GM19238 (cell line): ENCODE data around the gene GTPBP4.
"Not testable (repeated sequence)": the region's sequence is repeated elsewhere in the genome, so short reads cannot be mapped to it uniquely, and the experiment has no call there.

ENCODE experiments used
- DNase-seq: peaks from one replicate; pipeline ENCODE4 v3.0.0; 2011; ENCODE audit warnings: low spot score; ENCODE audit not compliant: insufficient read length

GTPBP4 gene

GRCh38 chr10:1024103-1024502 is 35.9 kb downstream of the GTPBP4 start:
- no peak for DNase-seq

GRCh38 chr10:1025683-1026082 is 37.4 kb downstream of the GTPBP4 start, which contains the start of gene IDI2:
Gene IDI2, minus strand, starts transcription at chr10:1025859. Its CDS starts 1,136 bp downstream, at chr10:1024723.
- no peak for DNase-seq

DNA sequence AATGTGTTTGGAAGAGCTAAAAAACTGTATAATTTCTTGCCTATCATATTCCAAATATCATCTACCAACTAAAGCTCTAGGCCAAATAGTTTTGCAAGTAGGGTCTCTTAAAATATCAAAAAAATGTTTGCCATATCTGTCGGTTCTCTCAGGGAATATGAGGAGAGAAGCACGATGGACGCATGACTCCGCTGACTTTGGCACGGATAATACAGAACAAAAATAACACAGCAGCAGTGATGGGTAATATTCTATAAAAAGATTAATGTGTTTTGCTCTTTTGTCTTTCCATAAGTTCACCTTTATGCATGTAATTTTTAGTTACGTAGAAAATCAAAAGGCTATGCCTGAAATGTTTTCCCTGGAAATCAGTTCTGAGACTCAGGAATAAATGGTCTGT is 38.3 kb downstream of the GTPBP4 start:
- DNase-seq, result no peak

- DNase-seq, result no peak
Observed at GRCh38 chr10:1029838-1030237, 41.6 kb downstream of the GTPBP4 start.

DNA sequence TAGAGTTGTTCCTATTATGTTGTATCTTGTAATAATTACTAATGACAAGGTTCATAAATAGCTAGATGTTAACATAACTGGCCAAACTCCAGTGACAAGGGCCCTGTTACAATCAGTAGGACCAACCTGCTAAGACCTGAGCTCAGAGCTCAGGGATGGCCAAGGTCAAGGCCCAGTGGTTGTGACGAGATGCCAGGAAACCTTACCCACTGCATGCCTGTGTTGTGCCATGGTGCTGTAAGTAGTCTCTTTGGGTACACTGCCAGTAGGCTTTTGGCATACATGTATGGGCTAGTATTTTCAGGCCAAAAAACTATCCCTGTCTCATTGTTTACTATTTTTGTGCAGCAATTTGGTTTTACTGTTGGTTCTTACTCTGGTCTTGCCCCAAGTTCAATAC is 45.4 kb downstream of the GTPBP4 start:
- DNase-seq, result no peak

DNA sequence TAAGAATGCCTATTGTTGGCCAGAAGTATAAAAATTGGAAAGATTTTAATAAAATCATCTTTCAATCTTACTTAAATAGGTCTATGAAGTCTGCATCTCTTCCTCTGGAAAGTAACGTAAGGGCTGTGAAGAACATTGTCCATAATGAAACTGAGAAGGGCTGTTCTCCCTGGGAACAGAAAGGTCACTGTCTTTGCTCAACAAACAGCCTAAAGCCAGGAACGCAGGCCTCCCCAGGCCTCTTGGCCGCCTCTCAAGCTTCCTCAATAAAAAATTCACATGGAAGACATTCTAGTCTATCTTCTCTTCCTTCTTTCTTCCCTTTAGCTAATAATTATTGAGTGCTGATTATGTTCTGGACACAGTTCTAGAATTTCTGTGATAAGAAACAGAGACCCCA is 46.5 kb downstream of the GTPBP4 start:
- no peak for DNase-seq

DNA sequence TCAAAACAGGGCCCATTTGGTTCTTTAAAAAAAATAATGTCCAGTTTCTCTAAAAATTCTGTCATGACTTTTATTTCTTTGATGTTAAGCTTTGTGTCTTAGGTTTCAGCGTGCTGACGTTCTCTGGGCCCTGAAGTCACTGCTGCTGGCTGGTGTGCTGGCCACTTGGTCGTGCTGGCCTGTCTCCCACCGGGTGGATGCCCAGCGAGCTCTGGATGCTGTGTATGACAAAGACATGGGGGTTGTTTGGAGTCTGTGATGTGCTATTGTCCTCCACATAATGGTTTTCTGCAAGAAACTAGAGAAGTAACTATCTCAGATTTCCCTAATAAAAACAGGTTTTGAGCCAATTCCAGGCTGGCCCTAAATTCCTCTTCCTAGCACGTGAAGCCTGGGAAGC is 47.0 kb downstream of the GTPBP4 start:
- DNase-seq, result no peak

DNA sequence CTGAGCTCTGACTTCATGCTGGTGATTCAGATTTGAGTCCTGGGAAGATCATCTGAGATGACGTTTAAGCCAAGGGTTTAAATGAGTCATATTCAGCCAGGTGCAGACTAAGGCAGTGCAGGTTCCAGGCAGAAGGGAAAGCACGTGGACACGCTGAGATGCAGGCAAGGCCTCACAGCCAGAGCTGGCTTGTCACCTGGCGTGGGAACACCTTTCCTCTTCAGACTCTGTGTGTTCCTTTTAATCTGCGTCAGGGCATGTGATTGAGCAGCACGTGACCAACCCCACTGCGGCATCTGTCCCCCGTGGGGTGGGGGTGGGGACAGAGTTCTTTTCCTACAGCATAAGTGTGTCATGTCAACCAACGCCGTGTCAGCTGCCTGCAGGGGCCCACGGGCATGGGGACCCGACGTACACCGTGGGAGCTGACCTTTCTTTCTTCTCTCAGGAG is 48.1 kb downstream of the GTPBP4 start:
- DNase-seq, result peak; percentile 28

GRCh38 chr10:1037098-1037497 is 48.9 kb downstream of the GTPBP4 start:
- DNase-seq, result no peak

- DNase-seq, result not testable (repeated sequence)
Observed at GRCh38 chr10:1038769-1039168, 50.5 kb downstream of the GTPBP4 start.

DNA sequence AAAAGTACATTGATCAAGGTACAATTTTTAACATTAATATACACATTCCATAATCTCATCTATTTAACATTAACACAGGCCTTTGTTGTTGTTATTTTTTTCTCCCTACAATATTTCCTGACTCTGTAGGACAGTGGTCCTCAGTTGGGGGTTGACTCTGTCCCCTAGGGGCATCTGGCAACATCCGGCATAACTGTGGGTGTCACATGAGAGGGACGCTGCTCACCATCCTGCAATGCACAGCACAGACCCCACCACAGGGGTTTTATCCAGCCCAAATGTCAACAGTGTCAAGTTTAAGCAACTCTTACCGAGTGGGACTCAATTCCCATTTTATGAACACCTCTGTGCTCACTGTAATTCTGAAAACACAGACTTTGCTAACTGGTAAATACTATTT is 51.9 kb downstream of the GTPBP4 start:
- no peak for DNase-seq

- no peak for DNase-seq
Observed at GRCh38 chr10:1041514-1041913, 53.3 kb downstream of the GTPBP4 start.

DNA sequence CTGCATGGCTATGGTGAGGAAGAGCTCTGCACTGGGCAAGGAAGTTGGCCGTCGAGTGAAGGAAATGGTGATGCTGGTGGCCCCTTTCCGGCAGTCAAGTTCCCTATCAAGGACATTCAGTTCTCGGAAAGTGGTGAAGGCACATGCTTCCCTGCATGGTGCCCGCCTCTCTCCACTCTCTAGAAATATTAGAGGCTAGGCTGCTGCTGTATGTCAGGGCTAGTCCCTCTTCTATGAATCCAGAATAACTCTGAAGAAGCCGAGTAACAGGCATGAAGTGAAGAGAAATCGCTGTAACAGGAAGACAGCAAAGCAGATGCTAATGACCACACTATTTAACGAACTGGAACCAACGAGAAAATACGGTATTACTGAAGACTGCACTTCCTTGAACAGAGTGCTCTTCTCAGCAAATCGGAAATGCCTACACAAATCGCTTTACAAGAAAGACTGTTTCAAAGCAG is 55.3 kb downstream of the GTPBP4 start:
- peak; percentile 22 for DNase-seq

DNA sequence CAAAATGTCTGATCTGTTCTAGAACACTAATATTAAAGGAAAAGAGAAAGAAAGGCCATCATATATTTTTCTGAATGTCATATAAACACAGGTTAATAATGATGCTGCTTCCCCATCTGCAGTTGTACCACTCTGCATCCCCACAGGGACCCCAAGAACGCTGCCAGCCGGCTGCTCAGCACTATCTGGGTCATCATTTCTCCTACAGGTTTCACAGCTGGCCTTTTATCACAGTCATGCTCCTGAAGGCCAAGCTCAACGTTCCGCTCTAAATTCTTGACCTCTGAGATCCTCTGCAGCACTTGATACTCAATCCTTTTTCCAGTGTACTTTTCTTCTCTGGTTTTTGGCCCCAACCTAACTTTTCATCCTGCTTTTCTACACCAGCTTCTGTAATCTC is 55.9 kb downstream of the GTPBP4 start:
- DNase-seq, result no peak

- no peak for DNase-seq
Observed at GRCh38 chr10:1044964-1045363, 56.7 kb downstream of the GTPBP4 start.

DNA sequence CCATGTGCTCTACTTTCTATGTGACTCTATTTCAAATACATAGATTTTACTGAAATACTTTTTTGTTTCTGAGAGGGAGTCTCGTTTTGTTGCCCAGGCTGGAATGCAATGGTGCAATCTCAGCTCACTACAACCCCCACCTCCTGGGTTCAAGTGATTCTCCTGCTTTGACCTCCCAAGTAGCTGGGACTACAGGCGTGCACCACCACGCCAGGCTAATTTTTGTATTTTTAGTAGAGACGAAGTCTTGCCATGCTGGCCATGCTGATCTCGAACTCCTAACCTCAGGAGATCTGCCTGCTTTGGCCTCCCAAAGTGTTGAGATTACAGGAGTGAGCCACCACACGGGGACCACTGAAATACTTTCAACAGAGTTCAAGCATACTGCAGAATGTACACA is 57.2 kb downstream of the GTPBP4 start:
- no peak for DNase-seq

DNA sequence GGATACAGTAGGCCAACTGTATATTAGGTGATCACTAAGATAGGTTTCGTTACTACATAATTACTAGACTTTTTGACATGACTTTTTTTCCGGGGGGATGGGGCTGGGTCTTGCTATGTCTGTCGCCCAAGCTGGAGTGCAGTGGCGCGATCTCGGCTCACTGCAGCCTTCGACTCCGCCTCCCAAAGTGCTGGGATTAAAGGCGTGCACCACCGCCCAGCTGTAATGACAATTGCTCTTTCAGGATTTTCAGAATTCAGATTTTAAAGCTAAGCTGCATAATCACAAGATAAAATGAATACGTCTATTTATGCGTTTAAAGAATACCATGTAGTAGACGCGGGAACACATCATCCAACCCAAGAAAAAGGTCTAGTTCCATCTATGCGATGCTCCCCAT is 59.7 kb downstream of the GTPBP4 start:
- no peak for DNase-seq

DNA sequence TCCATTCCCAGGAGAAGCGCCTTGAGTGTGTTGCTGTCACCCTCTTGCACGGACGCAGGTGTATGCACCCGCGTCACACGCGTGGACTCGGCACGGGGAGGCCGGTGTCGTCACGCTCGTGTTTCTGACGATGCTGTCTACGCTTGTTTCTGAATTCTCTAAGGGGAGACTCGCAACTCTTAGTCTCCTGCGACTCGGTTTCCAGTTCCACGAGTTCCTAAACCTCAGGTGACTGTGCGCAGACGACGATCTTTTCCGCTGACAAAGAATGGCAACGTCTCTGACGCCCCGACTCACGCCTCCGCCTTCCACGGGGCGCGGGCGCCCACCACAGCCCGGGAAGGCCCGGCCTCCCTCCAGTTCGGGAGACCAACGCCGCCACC is 60.1 kb downstream of the GTPBP4 start:
- DNase-seq, result no peak

DNA sequence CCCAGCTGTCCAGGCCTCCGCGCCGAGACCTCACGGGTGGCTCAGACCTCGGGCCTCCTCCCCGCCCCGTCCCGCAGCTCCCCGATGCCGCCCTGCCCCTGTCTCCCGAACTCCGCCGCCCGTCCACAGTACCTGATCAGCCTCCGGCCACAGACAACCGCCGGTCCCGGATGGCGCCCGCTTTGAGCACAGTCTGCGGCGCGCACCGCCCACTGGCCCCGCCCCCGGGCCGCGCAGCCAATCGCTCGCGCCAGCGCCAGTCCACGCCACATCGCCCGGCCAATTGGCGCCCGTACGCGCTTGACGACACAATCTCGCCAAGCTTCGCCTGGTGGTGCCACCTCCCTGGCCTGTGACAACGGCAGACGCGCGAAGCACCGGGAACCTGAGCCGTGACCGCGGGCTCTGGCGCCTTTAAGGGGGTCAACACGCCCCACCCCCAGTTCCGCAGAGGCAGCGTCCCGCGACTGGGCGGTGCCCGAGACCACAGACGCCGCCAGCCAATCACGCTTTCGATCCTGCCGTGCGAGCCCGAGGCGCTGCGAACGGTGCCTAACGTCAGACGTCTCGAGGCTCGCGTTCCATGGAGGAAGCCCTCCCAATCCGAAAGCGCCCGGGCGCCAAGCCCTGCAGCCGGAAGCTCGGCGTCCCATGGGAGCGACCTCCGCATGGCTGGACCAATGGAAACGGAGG is 60.6 kb downstream of the GTPBP4 start, which contains the start of gene IDI1:
IDI1 (minus strand) TSS at position 388 of the 693 bp plus-strand sequence; CDS start at position 272, 116 bp downstream.
- DNase-seq, result peak; percentile 90

DNA sequence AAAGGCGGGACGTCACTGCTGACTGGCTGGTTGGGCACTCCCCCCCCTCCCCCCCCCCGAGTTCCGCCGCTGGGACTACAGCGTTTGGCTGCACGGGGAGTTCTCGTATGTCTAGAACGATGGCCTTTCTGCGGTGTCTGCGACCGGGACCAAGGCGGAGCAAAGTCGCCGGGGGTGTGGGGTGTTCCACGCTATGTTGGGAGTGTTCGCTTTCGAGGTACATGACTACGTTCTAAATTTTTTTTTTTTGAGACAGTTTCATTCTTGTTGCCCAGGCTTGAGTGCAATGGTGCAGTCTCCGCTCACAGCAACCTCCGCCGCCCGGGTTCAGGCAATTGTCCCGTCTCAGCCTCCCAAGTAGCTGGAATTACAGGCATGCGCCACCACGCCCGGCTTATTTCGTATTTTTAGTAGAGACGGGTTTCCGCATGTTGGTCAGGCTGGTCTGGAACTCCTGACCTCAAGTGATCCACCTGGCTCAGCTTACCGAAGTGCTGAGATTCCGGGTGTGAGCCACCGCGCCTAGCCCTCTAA is 61.3 kb downstream of the GTPBP4 start:
- DNase-seq, result no peak

DNA sequence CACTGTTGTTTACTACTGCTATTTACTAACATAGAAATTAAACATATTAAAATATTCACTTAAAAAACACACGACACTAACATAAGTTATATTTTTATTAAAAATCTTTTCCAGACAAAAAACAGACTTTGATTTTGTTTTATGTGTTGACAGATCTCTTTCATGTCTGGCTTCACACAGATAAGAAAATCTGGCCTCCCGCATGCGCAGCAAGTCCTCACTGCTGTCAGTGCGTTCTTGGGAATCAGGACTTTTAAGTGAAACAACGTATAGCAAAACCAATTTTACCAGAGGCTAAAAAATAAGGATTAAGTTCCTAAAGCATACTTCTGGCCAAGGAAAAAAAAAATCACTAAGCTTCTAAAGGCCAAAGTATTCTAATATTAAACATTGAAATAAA is 61.9 kb downstream of the GTPBP4 start:
- DNase-seq, result no peak

GRCh38 chr10:1050554-1050953 is 62.3 kb downstream of the GTPBP4 start:
- DNase-seq, result no peak

DNA sequence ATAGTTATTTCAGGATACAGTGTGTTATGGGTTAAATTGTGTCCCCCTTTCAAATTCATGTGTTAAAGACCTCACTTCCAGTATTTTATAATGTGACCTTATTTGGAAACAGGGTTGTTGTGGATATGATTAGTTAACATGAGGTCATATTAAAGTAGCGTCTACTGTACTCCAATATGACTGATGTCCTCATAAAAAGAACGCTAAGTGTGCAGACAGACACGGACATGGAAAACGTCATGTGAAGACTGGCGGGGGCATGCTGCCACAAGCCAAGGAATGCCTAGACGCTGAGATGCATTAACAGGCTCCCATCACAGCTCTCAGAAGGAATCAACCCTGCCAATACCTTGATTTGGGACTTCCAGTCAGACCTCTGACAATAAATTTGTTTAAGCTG is 66.5 kb downstream of the GTPBP4 start:
- no peak for DNase-seq
